K562 (cell line): ENCODE measurements around the gene OPCML. TPM values are rescaled to one million over a fixed set of nuclear protein-coding genes. Genes with fewer than 3 reads are reported as not detected.

ENCODE experiments used
- ATAC-seq: fragments of 200-7000 bp; cut with Tn5 transposase; 3 replicates; pipeline ENCODE4 v1.9.1; 2020; ENCODE audit warnings: moderate library complexity
- BruUV-seq: library from RNA; stranded (reverse); fragments of 400-500 nt; replicated peaks from 2 replicates; lab custom pipeline; 2021; lab: Mats Ljungman, UMichigan
- CTCF ChIA-PET: fragments of 300-600 bp; formaldehyde crosslinking; extraction: SDS; loops from one replicate; lab custom pipeline; 2021; ENCODE audit warnings: low intra/inter-chr PET ratio; lab: Yijun Ruan, JAX
- POLR2A ChIA-PET: fragments of 300-600, 350-650 bp; sonication (Branson Sonifier 250); formaldehyde crosslinking; extraction: SDS; loops from one replicate; lab custom pipeline; 2021; ENCODE audit warnings: antibody characterized with exemption, inconsistent platforms; lab: Yijun Ruan, JAX
- DNase-seq, 4 experiments: peaks; one replicate each; pipeline versions ENCODE4 v3.0.0 to v3.0.0-alpha.2; 2011 to 2018; ENCODE audit warnings: low spot score in 3 of 4, mixed read lengths in 3 of 4; ENCODE audit errors: extremely low read depth in 1 of 4
- FAIRE-seq: peaks from 2 replicates; lab custom pipeline; 2011; peaks lifted over from hg19 to GRCh38; lab: Jason Lieb, UNC
- H2AFZ ChIP-seq: 2 replicates; pipeline ENCODE4 v1.6.0; 2011; ENCODE audit warnings: low read depth, low read length, control low read depth, inconsistent platforms
- H3K27ac ChIP-seq: fragments of 200-600 bp; 3 replicates; pipeline ENCODE4 v1.8.0; 2011; ENCODE audit warnings: low read depth, mild to moderate bottlenecking, control low read depth, inconsistent platforms, low read length, moderate library complexity, mixed read lengths; ENCODE audit errors: extremely low read depth
- H3K27me3 ChIP-seq, 2 experiments: fragments of 300-600 bp in 1 of 2; 2 replicates in 1 of 2; 3 replicates in 1 of 2; pipeline versions ENCODE4 v1.6.0 to v1.8.0; 2011; ENCODE audit warnings: inconsistent platforms in 2 of 2, low read length in 2 of 2, mild to moderate bottlenecking in 1 of 2, mixed read lengths in 1 of 2, moderate library complexity in 1 of 2; ENCODE audit not compliant: control insufficient read depth in 2 of 2, insufficient read depth in 2 of 2
- H3K36me3 ChIP-seq: fragments of 300-600 bp; 3 replicates; pipeline ENCODE4 v1.8.0; 2011; ENCODE audit warnings: mild to moderate bottlenecking, low read length, inconsistent platforms; ENCODE audit not compliant: control insufficient read depth, insufficient read depth
- H3K4me1 ChIP-seq, 2 experiments: fragments of 200-600 bp in 1 of 2; replicated peaks in 1 of 2; 2 replicates in 1 of 2; 3 replicates in 1 of 2; pipeline versions ENCODE4 v1.5.1 to v1.8.0; 2011; ENCODE audit warnings: inconsistent platforms in 2 of 2, low read length in 2 of 2, mild to moderate bottlenecking in 1 of 2, mixed read lengths in 1 of 2, moderate library complexity in 1 of 2; ENCODE audit not compliant: control insufficient read depth in 2 of 2, insufficient read depth in 2 of 2
- H3K4me2 ChIP-seq: 2 replicates; pipeline ENCODE4 v1.6.1; 2011; ENCODE audit warnings: low read length, control low read depth, inconsistent platforms, mixed read lengths; ENCODE audit not compliant: insufficient read depth
- H3K4me3 ChIP-seq: fragments of 200-600 bp; sonication (generic), shearing (Covaris generic); 2 replicates; pipeline ENCODE4 v1.5.1; 2016; ENCODE audit warnings: control low read depth, inconsistent platforms
- H3K79me2 ChIP-seq: fragments of 200-600 bp; 3 replicates; pipeline ENCODE4 v1.8.0; 2011; ENCODE audit warnings: low read length, inconsistent platforms; ENCODE audit not compliant: control insufficient read depth, insufficient read depth
- H3K9ac ChIP-seq, 2 experiments: 2 replicates each; pipeline versions ENCODE4 v1.6.0 to v1.6.1; 2011; ENCODE audit warnings: low read depth in 2 of 2, low read length in 2 of 2, control low read depth in 1 of 2, inconsistent platforms in 1 of 2, mild to moderate bottlenecking in 1 of 2, mixed read lengths in 1 of 2; ENCODE audit not compliant: insufficient read depth in 1 of 2
- H3K9me1 ChIP-seq: one replicate; pipeline ENCODE4 v1.6.0; 2011; ENCODE audit warnings: inconsistent platforms, mild to moderate bottlenecking, low read length, moderate library complexity; ENCODE audit not compliant: control insufficient read depth, insufficient read depth
- H3K9me3 ChIP-seq: replicated peaks from 2 replicates; pipeline ENCODE4 v1.5.1; 2011; ENCODE audit warnings: low read depth, low read length, inconsistent platforms; ENCODE audit not compliant: control insufficient read depth, insufficient read depth
- H4K20me1 ChIP-seq: replicated peaks from 2 replicates; pipeline ENCODE4 v1.6.1; 2011; ENCODE audit warnings: low read length, inconsistent platforms, mixed read lengths; ENCODE audit not compliant: control insufficient read depth, insufficient read depth
- CHD7 ChIP-seq: fragments of 200-600 bp; sonication (generic); IDR thresholded peaks from one replicate; pipeline ENCODE4 v1.6.1; 2012; ENCODE audit warnings: mild to moderate bottlenecking, low read depth, low read length, inconsistent platforms
- EGR1 ChIP-seq: fragments of 450-650 bp; conservative IDR thresholded peaks from 2 replicates; pipeline ENCODE4 v1.6.1; 2017; ENCODE audit warnings: mild to moderate bottlenecking
- KDM1A ChIP-seq, 2 experiments: fragments of 450-650 bp; IDR thresholded peaks; 2 replicates each; pipeline ENCODE4 v1.6.1; 2016; ENCODE audit warnings: mild to moderate bottlenecking in 2 of 2
- MEF2A ChIP-seq: IDR thresholded peaks from 2 replicates; pipeline ENCODE4 v1.6.1; 2011; ENCODE audit warnings: low read depth, mild to moderate bottlenecking, low read length, moderate library complexity; ENCODE audit not compliant: control insufficient read depth
- NR2F6 ChIP-seq: fragments of 450-650 bp; formaldehyde crosslinking; IDR thresholded peaks from 2 replicates; pipeline ENCODE4 v1.4.0; 2020; ENCODE audit warnings: mild to moderate bottlenecking
- PCBP1 ChIP-seq: fragments of 200-400 bp; formaldehyde crosslinking; IDR thresholded peaks from 2 replicates; pipeline ENCODE4 v1.6.1; 2018; ENCODE audit warnings: mild to moderate bottlenecking, low read depth, low read length; ENCODE audit not compliant: poor library complexity, severe bottlenecking
- RBBP5 ChIP-seq: fragments of 200-600 bp; sonication (generic); IDR thresholded peaks from 2 replicates; pipeline ENCODE4 v1.6.1; 2012; ENCODE audit warnings: borderline replicate concordance, mild to moderate bottlenecking, low read length, control low read depth, inconsistent platforms; ENCODE audit not compliant: insufficient read depth, poor library complexity, severe bottlenecking
- RHOXF2B ChIP-seq: fragments of 250-450 bp; sonication (Bioruptor Pico); conservative IDR thresholded peaks from 2 replicates; pipeline ENCODE4 v1.5.1; 2021
- ZNF253 ChIP-seq: fragments of 250-450 bp; sonication (Bioruptor Pico); conservative IDR thresholded peaks from 2 replicates; pipeline ENCODE4 v1.6.1; 2021; ENCODE audit warnings: mild to moderate bottlenecking
- ZNF282 ChIP-seq: sonication (generic); formaldehyde crosslinking; IDR thresholded peaks from 2 replicates; pipeline ENCODE4 v1.8.1; 2023; ENCODE audit warnings: missing genetic modification reagents
- WGBS: fragments of 100-300 bp; shearing (Covaris generic); methylation state at CpG from one replicate; pipeline ENCODE4 v1.1.6; 2016; ENCODE audit warnings: low coverage, mixed read lengths; ENCODE audit not compliant: insufficient coverage; ENCODE audit errors: missing lambda C conversion rate; 5-methylcytosine and 5-hydroxymethylcytosine counted together
- in situ Hi-C: fragments of 300-500 bp; cut with MboI; formaldehyde crosslinking; loops from 4 replicates; pipeline ENCODE4 v1.15.0; 2018; ENCODE audit warnings: inconsistent platforms, mixed read lengths
- intact Hi-C: fragments of 100-400 bp; cut with micrococcal nuclease; formaldehyde crosslinking; loops from 2 replicates; pipeline ENCODE4 v1.14.2; 2022
- polyA plus RNA-seq, 8 experiments: library from polyadenylated mRNA; depleted of rRNA in 4 of 8; stranded (reverse) in 5 of 8; unstranded in 3 of 8; fragments of >200 nt; fragmentation: Nextera tagmentation in 2 of 8; fragmentation: Illumina TruSeq in 1 of 8; extraction: Ambion mirVana in 2 of 8; extraction: Trizol in 1 of 8; gene quantifications; 2 replicates each; pipeline versions ENCODE4 v1.2.1 to v1.2.3, GENCODE V29; 2011 to 2014; ENCODE audit warnings: inconsistent platforms in 1 of 8, missing spikeins in 1 of 8
- total RNA-seq, 7 experiments: library from RNA; depleted of rRNA in 6 of 7; stranded (reverse); fragments of >200 nt in 6 of 7; fragmentation: Illumina TruSeq in 2 of 7; extraction: Trizol in 2 of 7; gene quantifications; 2 replicates each; pipeline versions ENCODE4 v1.2.1 to v1.2.3, GENCODE V29; 2011 to 2021; ENCODE audit warnings: low replicate concordance in 1 of 7

OPCML gene
- total and polyA plus RNA-seq, 9 of the 15 experiments (the other 6 are each of a cell fraction or from before 2014, with no cell fraction given) = not detected

- TF ChIP-seq EGR1 (no peak), ZNF282 (no peak)
- TF ChIP-seq, all 486 proteins: peak for 0
These were observed 814.5 kb downstream of the OPCML start (continued) for GRCh38 chr11:132717824-132718223.

- no peak overlapping the region for H3K4me2 ChIP-seq
- no peak for FAIRE-seq
- no TSS peak for BruUV-seq
- H3K27me3 ChIP-seq = no peaks in the 10 kb centered on the region
- ATAC-seq = no peak
- H3K4me1 ChIP-seq = no peaks in the 10 kb centered on the region
- CTCF ChIA-PET = interaction anchor here (0.6 kb wide), 1 partner anchor 566 kb away, joined by 3 read pairs; no protein-coding TSS in a partner anchor
- POLR2A ChIA-PET = no interaction called here
- H3K9ac ChIP-seq = no peak overlapping the region
- H3K9me1 ChIP-seq = no peaks in the 10 kb centered on the region
- intact Hi-C loops (no loop called here), in situ Hi-C loops (no loop called here)
- H3K27ac ChIP-seq = no peak overlapping the region
- WGBS = 13% methylated on average over 1 of the region's 2 CpGs
- no peaks in the 10 kb centered on the region for H3K9me3 ChIP-seq
- H4K20me1 ChIP-seq = no peaks in the 10 kb centered on the region
- H3K4me3 ChIP-seq = no peak overlapping the region
- no peaks in the 10 kb centered on the region for H3K36me3 ChIP-seq
- no peak for DNase-seq
- no peak overlapping the region for H2AFZ ChIP-seq
- H3K79me2 ChIP-seq = no peaks in the 10 kb centered on the region
- TF ChIP-seq CHD7 (no peak), KDM1A (IDR thresholded peaks at IDR 0.05) (no peak), MEF2A (no peak), PCBP1 (no peak), RHOXF2B (CRISPR knock-in tag) (no peak), ZNF253 (no peak), RBBP5 (no peak), NR2F6 (CRISPR knock-in tag) (no peak)
These were observed 816.3 kb downstream of the OPCML start for GRCh38 chr11:132716037-132716436.
